ENCODE results near the gene PLPP3. TPM values are rescaled to one million over a fixed set of nuclear protein-coding genes. Genes with fewer than 3 reads are reported as not detected.

PLPP3 gene
- total and polyA plus RNA-seq, 2 of the 8 experiments (the other 6 are each of a cell fraction or from before 2014, with no cell fraction given), result 33.2 to 42.0 TPM

DNA sequence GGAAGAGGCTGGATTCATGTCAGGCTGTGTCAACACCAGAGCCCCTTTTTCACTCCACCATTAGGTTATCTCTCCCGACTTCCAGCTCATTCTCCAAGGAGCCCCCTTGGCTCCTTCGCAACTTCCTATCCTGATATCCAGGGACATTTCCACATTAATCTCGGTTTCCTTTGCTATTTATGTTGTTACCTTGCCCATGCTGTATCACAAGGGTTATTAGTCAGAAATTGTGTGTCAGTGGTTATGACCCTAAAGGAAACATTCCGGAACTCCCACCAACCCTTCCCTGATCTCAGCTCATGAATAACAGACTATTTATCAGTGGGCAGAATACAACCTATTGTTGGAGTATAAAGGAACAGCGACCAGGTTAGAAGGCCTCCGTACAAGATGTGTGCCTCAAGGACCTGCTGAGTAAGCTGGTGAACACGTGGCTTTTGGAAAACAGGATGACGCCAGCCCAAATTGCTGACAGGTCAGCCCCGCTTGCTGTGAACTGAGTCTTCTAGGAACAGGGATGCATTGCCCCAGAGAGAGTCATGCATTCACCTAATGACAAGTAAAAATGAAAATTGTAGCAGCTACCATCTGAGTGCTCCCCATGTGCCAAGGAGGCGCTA lies 121.5 kb downstream of the PLPP3 start (continued):
- TF ChIP-seq CHD7 (IDR thresholded peaks at IDR 0.05; ENCODE audit: insufficient replicate concordance, low read length) (no peak), TAF1 (IDR thresholded peaks at IDR 0.05; ENCODE audit: low read depth, low read length) (no peak), CTCF (IDR thresholded peaks at IDR 0.05; ENCODE audit: control extremely low read depth in 1 of 3, insufficient read depth in 1 of 3, low read depth in 1 of 3, low read length in 3 of 3) (no peak), EZH2 (IDR thresholded peaks at IDR 0.05; ENCODE audit: low read depth, low read length, severe bottlenecking) (no peak), NRF1 (IDR thresholded peaks at IDR 0.05; ENCODE audit: low read depth, low read length) (no peak)

Measured in H1 (cell line).